GM10248 (cell line): ENCODE results near the gene DNAJC1.

Experiments
- CTCF ChIA-PET: fragments of 300-600 bp; sonication (Branson Sonifier 250); formaldehyde crosslinking; extraction: SDS; loops from one replicate; lab custom pipeline; 2021; ENCODE audit warnings: antibody characterized with exemption; lab: Yijun Ruan, JAX
- POLR2A ChIA-PET: fragments of 350-650 bp; sonication (Branson Sonifier 250); formaldehyde crosslinking; extraction: SDS; loops from one replicate; lab custom pipeline; 2020; ENCODE audit warnings: antibody characterized with exemption; lab: Yijun Ruan, JAX
- DNase-seq: peaks from one replicate; pipeline ENCODE4 v3.0.0; 2012; ENCODE audit errors: extremely low spot score
- CTCF ChIP-seq: IDR thresholded peaks from 2 replicates; pipeline ENCODE4 v1.5.1; 2012; ENCODE audit warnings: mild to moderate bottlenecking, low read depth; ENCODE audit errors: extremely low read depth, missing control alignments, control extremely low read depth

DNAJC1 gene

GRCh38 chr10:21808550-21808949 is 195.0 kb downstream of the DNAJC1 start:
- CTCF ChIA-PET, result interaction anchor here (1.4 to 2.0 kb wide), 3 partner anchors 11 to 313 kb away, joined by 3 to 6 read pairs (median 5); no protein-coding TSS in a partner anchor
- POLR2A ChIA-PET, result no interaction called here
- no peak for DNase-seq
- TF ChIP-seq CTCF, result no peak

- no peak for DNase-seq
- TF ChIP-seq CTCF, result no peak
- ChIA-PET POLR2A (no interaction called here), CTCF (interaction anchor here (0.7 to 2.3 kb wide), 5 partner anchors 9 to 312 kb away, joined by 3 to 6 read pairs (median 3); no protein-coding TSS in a partner anchor)
Measured at GRCh38 chr10:21807180-21807579, 196.3 kb downstream of the DNAJC1 start.

GRCh38 chr10:21803374-21803773 is 200.2 kb downstream of the DNAJC1 start:
- ChIA-PET CTCF (no interaction called here), POLR2A (no interaction called here)
- TF ChIP-seq CTCF, result no peak
- no peak for DNase-seq

GRCh38 chr10:21801609-21802008 is 201.9 kb downstream of the DNAJC1 start:
- no peak for DNase-seq
- no peak for TF ChIP-seq CTCF
- ChIA-PET POLR2A (no interaction called here), CTCF (interaction anchor here (0.7 kb wide), 1 partner anchor 8 kb away, joined by 3 read pairs; no protein-coding TSS in a partner anchor)

- DNase-seq, result no peak
- TF ChIP-seq CTCF, result no peak
- ChIA-PET CTCF (interaction anchor here (1.4 kb wide), 1 partner anchor 10 kb away, joined by 3 read pairs; no protein-coding TSS in a partner anchor), POLR2A (no interaction called here)
Measured at GRCh38 chr10:21797984-21798765, 205.4 kb downstream of the DNAJC1 start.

GRCh38 chr10:21797533-21797932 is 206.0 kb downstream of the DNAJC1 start:
- ChIA-PET POLR2A (no interaction called here), CTCF (interaction anchor here (1.4 kb wide), 1 partner anchor 10 kb away, joined by 3 read pairs; no protein-coding TSS in a partner anchor)
- no peak for TF ChIP-seq CTCF
- DNase-seq, result no peak
